ENCODE data around the gene CD200R1.
A peak's percentile ranks its signal among the peaks of the same experiment; 100 is the strongest.

DNA sequence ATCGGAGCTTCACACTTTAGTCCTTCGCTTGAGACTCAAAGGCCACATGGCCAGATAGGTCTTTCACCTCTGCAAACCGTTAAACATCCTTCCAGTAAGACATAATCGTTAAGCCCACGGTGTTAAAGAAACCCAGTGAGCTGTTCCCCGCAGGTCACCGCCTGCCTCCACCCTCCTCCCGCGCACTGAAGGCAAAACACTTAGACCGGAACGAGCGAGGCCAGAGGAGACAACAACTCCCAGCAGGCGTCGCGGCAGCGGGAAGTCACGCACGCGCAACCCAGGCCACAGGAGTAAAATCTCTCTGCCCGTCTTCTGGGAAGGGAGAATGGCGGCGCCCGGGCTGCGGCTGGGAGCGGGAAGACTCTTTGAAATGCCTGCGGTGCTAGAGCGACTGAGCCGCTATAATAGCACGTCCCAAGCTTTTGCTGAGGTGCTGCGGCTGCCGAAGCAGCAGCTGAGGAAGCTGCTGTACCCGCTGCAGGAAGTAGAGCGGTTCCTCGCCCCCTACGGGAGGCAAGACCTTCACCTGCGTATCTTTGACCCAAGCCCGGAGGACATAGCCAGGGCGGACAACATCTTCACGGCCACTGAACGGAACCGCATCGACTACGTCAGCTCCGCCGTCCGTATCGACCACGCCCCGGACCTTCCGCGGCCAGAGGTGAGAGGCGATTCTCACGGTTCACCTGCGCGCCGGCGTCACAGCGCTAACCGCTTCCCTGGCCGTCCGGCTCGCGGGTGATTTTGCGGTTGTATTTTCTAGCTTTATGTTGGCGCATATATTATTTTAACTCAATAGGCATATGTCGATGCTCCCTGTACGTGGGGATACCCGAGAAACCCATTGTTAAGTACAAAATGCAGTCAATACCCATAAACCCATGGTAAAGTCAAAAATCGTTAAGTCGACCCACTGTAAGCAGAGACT, 16.0 kb upstream of the CD200R1 start, which contains the start of gene GTPBP8:
- peak in 3 of 6 experiments; percentile 5 to 26 (median 18) for TF ChIP-seq CTCF (IDR thresholded peaks at IDR 0.05)
- peak in 3 of 4 donors; percentile 66 to 96 (median 93) for TF ChIP-seq POLR2A (IDR thresholded peaks at IDR 0.05)
